ENCODE measurements around the gene HIVEP3. TPM values are rescaled to one million over a fixed set of nuclear protein-coding genes. Genes with fewer than 3 reads are reported as not detected.

The HIVEP3 gene
- total RNA-seq, 1 experiment from 2014 or later: 1.4 TPM

GRCh38 chr1:41642922-41643821 lies 275.6 kb downstream of the HIVEP3 start:
- Histone ChIP-seq H2BK12ac (ENCODE audit: insufficient read length, low read depth, low read length) (no peak overlapping the region), H4K5ac (ENCODE audit: insufficient read length, low read depth, low read length) (no peak overlapping the region), H3K9ac (ENCODE audit: extremely low read depth, insufficient read length, low read length) (no peak overlapping the region), H3K27ac (ENCODE audit: insufficient read length, low read depth, low read length) (no peak overlapping the region), H2BK120ac (ENCODE audit: low read depth, low read length, poor library complexity, severe bottlenecking) (no peak overlapping the region), H3K18ac (ENCODE audit: insufficient read length, low read depth, low read length) (no peak overlapping the region), H3K23ac (ENCODE audit: insufficient read length, low read depth, low read length) (no peak overlapping the region), H4K91ac (ENCODE audit: insufficient read length, low read depth, low read length) (no peak overlapping the region), H3K4me1 (ENCODE audit: insufficient read depth, low read length) (no peaks in the 10 kb centered on the region), H3K79me1 (ENCODE audit: insufficient read depth, low read depth, low read length, poor library complexity, severe bottlenecking) (no peaks in the 10 kb centered on the region), H3K14ac (ENCODE audit: insufficient read depth, low read length) (no peak overlapping the region), H3K23me2 (ENCODE audit: insufficient read length, low read depth, low read length, poor library complexity, severe bottlenecking) (no peaks in the 10 kb centered on the region), H3K4ac (ENCODE audit: low read depth, low read length) (no peak overlapping the region), H2AFZ (ENCODE audit: low read length) (no peak overlapping the region), H2BK15ac (ENCODE audit: low read depth, low read length) (no peak overlapping the region), H4K20me1 (ENCODE audit: control insufficient read depth, insufficient read depth, insufficient read length) (no peaks in the 10 kb centered on the region), H2BK5ac (ENCODE audit: insufficient read length, low read length) (no peak overlapping the region), H2AK5ac (ENCODE audit: insufficient read length, low read length) (no peak overlapping the region), H3K79me2 (ENCODE audit: insufficient read depth, low read length) (no peaks in the 10 kb centered on the region), H3T11ph (ENCODE audit: low read length) (no peak overlapping the region), H4K8ac (replicated peaks; ENCODE audit: insufficient read length, low read depth, low read length) (no peak overlapping the region), H3K9me3 (ENCODE audit: control insufficient read depth, low read depth, low read length) (no peaks in the 10 kb centered on the region), H3K56ac (ENCODE audit: insufficient read length, low read depth, low read length) (no peak overlapping the region), H3K4me2 (ENCODE audit: insufficient read depth, insufficient read length, low read length) (no peak overlapping the region), H3K27me3 (ENCODE audit: insufficient read depth, low read length) (no peaks in the 10 kb centered on the region), H2BK20ac (ENCODE audit: low read depth, low read length, poor library complexity, severe bottlenecking) (no peak overlapping the region)
- WGBS (ENCODE audit: extremely low coverage, insufficient read length, low lambda C conversion rate): no CpG with 5 or more reads among the region's 13 CpGs
- H3K36me3 Mint-ChIP-seq (ENCODE audit: insufficient read depth in 1 of 3, low read depth in 3 of 3): no peaks in the 10 kb centered on the region
- H3K27ac Mint-ChIP-seq: no peak overlapping the region
- H3K27me3 Mint-ChIP-seq (ENCODE audit: low read depth): peaks cover 12% of the 10 kb centered on the region
- H3K4me1 Mint-ChIP-seq: peaks cover 5 to 6% of the 10 kb centered on the region in 2 experiments
- no peak overlapping the region for H3K4me3 Mint-ChIP-seq
- no peak for TF ChIP-seq CTCF (conservative IDR thresholded peaks at IDR 0.05)
- no peaks in the 10 kb centered on the region for H3K9me3 Mint-ChIP-seq
- DNase-seq: no peak

Measured in H9 (cell line).